LNCaP clone FGC (cell line): Measurements from ENCODE around the gene ZNF598.

Source experiments
- DNase-seq: peaks from one replicate; pipeline ENCODE4 v3.0.0-alpha.2; 2011; ENCODE audit warnings: low read depth
- H3K4me3 ChIP-seq: 2 replicates; pipeline ENCODE4 v1.5.1; 2011; ENCODE audit warnings: mild to moderate bottlenecking, low read depth, low read length, control low read depth
- CTCF ChIP-seq: IDR thresholded peaks from 2 replicates; pipeline ENCODE4 v1.5.1; 2012; ENCODE audit warnings: mild to moderate bottlenecking; ENCODE audit not compliant: control insufficient read depth, insufficient read depth; ENCODE audit errors: extremely low read depth

Gene ZNF598

GRCh38 chr16:1987198-1987597 is 22.4 kb downstream of the ZNF598 start:
- DNase-seq: no peak
- no peak for TF ChIP-seq CTCF
- no peak overlapping the region for H3K4me3 ChIP-seq

GRCh38 chr16:1985466-1986150 is 24.0 kb downstream of the ZNF598 start:
- peak overlapping the region; percentile 73 for H3K4me3 ChIP-seq
- no peak for TF ChIP-seq CTCF
- DNase-seq: no peak

- H3K4me3 ChIP-seq: peak overlapping the region; percentile 73
- TF ChIP-seq CTCF: no peak
- no peak for DNase-seq
Observed at GRCh38 chr16:1984347-1985225, 25.0 kb downstream of the ZNF598 start.

DNA sequence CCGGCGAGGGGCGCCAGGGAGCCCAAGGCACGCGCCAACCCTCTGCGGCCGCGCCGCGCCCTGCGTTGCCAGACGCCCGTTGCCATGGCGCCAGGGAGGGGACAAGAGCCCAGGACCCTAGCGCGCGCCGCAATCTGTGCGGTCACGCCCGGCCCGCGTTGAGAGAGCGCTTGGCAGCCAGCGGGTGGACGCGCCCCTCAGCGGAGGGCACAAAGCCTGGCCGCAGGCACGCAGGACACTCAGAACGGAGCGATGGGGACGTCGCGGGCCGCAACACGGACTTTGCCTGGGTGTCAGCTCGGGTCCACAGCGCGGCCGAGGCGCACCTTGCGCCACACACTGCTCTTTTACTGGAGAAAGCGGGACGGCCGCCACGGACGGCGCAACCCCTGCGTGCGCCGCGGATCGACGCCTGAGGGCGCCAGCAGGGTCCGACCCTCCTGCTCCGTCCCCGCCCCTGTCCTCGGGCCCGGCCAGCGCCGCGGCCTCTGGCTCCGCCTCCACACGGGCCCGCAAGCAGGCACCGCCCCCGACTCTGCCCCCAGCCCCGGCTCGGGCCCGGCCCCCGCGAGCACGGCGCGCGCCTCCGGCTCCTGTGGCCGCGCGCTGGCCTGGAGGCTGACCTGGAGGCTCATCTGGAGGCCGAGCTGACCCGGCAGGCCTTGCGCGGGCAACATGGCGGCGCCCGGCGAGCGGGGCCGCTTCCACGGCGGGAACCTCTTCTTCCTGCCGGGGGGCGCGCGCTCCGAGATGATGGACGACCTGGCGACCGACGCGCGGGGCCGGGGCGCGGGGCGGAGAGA is 25.9 kb downstream of the ZNF598 start, which contains the start of gene GFER:
Gene GFER (plus strand): TSS at position 650 of the 803 bp plus-strand sequence. CDS start 26 bp downstream, at position 676.
- DNase-seq: peak; percentile 78
- peak within 1 kb of the TSS; percentile 73 for H3K4me3 ChIP-seq
- peak; percentile 72 for TF ChIP-seq CTCF

DNA sequence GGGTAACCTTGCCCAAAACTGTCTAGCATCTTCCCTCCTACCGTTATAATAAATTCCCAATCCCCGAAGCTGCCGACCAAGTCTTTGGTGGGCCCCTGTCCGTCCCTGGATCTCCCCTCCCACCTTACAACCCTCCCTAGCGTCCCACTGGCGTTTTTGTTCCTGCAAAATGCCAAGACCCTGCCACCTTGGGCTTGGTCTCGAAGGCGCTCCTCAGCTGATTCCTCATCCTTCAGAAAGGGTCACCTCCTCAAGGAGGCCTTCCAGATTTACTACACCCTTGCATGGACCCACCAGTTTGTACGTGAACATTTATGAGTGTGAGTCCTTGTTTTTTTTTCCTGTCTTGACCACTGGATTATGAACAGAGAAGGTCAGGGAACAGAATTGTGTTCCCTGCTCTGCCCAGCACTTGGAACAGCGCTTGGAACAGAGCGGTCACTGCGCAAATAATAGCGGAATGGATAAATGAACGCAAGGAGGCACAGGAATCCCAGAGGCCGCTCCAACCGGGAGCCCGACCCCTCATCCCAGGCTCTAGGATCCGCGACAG is 26.6 kb downstream of the ZNF598 start:
- DNase-seq: no peak
- TF ChIP-seq CTCF: peak; percentile 31; the same call in 1 of the 2 replicates
- H3K4me3 ChIP-seq: peak overlapping the region; percentile 54

DNA sequence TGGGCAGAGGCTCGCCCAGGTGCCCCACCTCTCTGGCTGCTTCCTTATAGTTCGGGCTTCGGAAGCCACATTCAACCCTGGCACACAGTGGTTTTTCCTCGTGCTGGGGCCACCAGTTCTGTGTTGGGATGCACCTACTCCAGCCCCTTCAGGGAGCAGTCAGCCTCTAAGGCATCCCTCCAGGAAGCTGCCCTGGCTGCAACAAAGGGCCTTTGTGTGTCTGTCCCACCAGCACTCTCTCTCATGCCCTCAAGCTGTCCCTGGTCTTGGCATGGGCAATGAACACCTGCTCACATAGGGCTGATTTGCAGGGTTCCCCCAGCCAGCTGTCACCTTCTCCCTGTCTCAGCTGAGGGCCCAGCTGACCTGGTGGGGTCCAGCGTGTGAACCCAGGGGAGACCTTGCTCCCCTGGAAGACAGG is 27.6 kb downstream of the ZNF598 start:
- no peak for TF ChIP-seq CTCF
- H3K4me3 ChIP-seq: no peak overlapping the region
- DNase-seq: no peak
